Smooth muscle cell of the coronary artery (primary cell): Measurements from ENCODE around the gene KRTAP5-7. TPM values are rescaled to one million over a fixed set of nuclear protein-coding genes. Genes with fewer than 3 reads are reported as not detected.

ENCODE experiments used
- total RNA-seq: library from RNA; depleted of rRNA; stranded (reverse); fragments of >200 nt; gene quantifications from 2 replicates; pipeline ENCODE4 v1.2.3, GENCODE V29; 2014; ENCODE audit warnings: low replicate concordance

KRTAP5-7 gene, protein sequence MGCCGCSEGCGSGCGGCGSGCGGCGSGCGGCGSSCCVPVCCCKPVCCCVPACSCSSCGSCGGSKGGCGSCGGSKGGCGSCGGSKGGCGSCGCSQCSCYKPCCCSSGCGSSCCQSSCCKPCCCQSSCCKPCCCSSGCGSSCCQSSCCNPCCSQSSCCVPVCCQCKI
- total RNA-seq: not detected in 2 replicates

DNA sequence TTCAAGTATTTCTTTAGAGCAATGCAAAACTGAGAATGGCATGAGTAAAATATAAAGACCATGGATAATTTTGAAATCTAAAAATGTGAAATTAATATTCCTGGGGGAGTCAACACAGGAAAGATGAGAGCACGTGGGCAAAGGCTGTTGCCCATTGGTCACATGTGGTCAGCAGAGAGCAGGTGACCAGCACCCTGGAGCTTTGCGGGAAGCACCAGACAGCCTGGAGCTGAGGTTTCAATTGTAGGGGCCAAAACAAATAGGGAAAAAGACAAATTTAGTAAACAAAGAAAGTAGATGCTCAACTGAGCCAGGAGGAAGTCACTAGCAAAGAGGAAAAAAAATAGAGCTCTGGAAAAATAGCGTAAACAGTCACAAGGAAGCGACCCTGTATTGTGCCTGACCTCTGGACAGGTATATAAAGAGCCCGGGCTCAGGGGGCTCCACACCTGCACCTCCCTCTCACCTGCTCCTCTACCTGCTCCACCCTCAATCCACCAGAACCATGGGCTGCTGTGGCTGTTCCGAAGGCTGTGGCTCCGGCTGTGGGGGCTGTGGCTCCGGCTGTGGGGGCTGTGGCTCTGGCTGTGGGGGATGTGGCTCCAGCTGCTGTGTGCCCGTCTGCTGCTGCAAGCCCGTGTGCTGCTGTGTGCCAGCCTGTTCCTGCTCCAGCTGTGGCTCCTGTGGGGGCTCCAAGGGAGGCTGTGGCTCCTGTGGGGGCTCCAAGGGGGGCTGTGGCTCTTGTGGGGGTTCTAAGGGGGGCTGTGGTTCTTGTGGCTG is at the start of gene KRTAP5-7:
Gene KRTAP5-7, plus strand, starts transcription at position 472 of the 780 bp plus-strand sequence. Its CDS starts 34 bp downstream, at position 506.

GRCh38 chr11:71537977-71538665 is 11.1 kb downstream of the KRTAP5-7 start, which contains the start of gene KRTAP5-8:
Gene KRTAP5-8 (plus strand): TSS chr11:71538025. CDS start chr11:71538056, 31 bp downstream.

GRCh38 chr11:71548120-71548519 is 21.1 kb downstream of the KRTAP5-7 start, which contains the start of gene KRTAP5-9:
Gene KRTAP5-9 (plus strand): TSS chr11:71548420. CDS start chr11:71548658, 238 bp downstream.

DNA sequence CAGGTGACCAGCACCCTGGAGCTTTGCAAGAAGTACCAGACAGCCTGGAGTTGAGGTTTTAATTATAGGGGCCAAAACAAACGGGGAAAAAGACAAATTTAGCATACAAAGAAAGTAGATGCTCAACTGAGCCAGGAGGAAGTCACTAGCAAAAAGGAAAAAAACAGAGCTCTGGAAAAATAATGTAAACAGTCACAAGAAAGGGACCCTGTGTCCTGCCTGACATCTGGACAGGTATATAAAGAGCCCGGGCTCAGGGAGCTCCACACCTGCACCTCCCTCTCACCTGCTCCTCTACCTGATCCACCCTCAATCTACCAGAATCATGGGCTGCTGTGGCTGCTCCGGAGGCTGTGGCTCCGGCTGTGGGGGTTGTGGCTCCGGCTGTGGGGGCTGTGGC is 38.2 kb downstream of the KRTAP5-7 start, which contains the start of gene KRTAP5-10:
Gene KRTAP5-10, plus strand, starts transcription at position 301 of the 400 bp plus-strand sequence. Its CDS starts 25 bp downstream, at position 326.

Other genes with a start within 250 kb of the KRTAP5-7 start
- 17.8 and 79.9 TPM in 2 replicates for gene DHCR7, start 78.9 kb upstream of the KRTAP5-7 start, total RNA-seq
- gene NADSYN1, start 74.1 kb upstream of the KRTAP5-7 start, total RNA-seq: 66.2 and 96.3 TPM in 2 replicates
- gene KRTAP5-8, start 10.8 kb downstream of the KRTAP5-7 start, total RNA-seq: not detected in 2 replicates
- not detected in 2 replicates for gene KRTAP5-9, start 21.2 kb downstream of the KRTAP5-7 start, total RNA-seq
- gene KRTAP5-10, start 38.3 kb downstream of the KRTAP5-7 start, total RNA-seq: not detected in 2 replicates
- not detected in 2 replicates for gene KRTAP5-11, start 55.6 kb downstream of the KRTAP5-7 start, total RNA-seq